Astrocyte (in vitro differentiated cells and primary cell): Measurements from ENCODE around the gene ACADS. TPM values are rescaled to one million over a fixed set of nuclear protein-coding genes. Genes with fewer than 3 reads are reported as not detected.

Experiments
- DNase-seq: peaks from one replicate; pipeline ENCODE4 v3.0.0-alpha.2; 2010; ENCODE audit warnings: low read depth
- FAIRE-seq: peaks from 2 replicates; lab custom pipeline; 2011; peaks lifted over from hg19 to GRCh38; lab: Jason Lieb, UNC
- H2AFZ ChIP-seq: 2 replicates; pipeline ENCODE4 v1.6.0; 2012; ENCODE audit warnings: low read depth, low read length, inconsistent platforms
- H3K27ac ChIP-seq: 2 replicates; pipeline ENCODE4 v1.5.1; 2011; ENCODE audit warnings: low read depth, low read length, inconsistent platforms
- H3K27me3 ChIP-seq: 2 replicates; pipeline ENCODE4 v1.6.0; 2011; ENCODE audit warnings: low read length, inconsistent platforms; ENCODE audit not compliant: insufficient read depth
- H3K36me3 ChIP-seq: 2 replicates; pipeline ENCODE4 v1.5.1; 2011; ENCODE audit warnings: low read length, inconsistent platforms; ENCODE audit not compliant: insufficient read depth
- H3K4me1 ChIP-seq: 2 replicates; pipeline ENCODE4 v1.5.1; 2011; ENCODE audit warnings: low read length, inconsistent platforms; ENCODE audit not compliant: insufficient read depth
- H3K4me2 ChIP-seq: 2 replicates; pipeline ENCODE4 v1.6.0; 2012; ENCODE audit warnings: low read length, inconsistent platforms
- H3K4me3 ChIP-seq: 2 replicates; pipeline ENCODE4 v1.5.1; 2011; ENCODE audit warnings: low read depth, mild to moderate bottlenecking, low read length, inconsistent platforms; ENCODE audit not compliant: insufficient read depth
- H3K79me2 ChIP-seq: 2 replicates; pipeline ENCODE4 v1.6.0; 2012; ENCODE audit warnings: mild to moderate bottlenecking, low read length, inconsistent platforms; ENCODE audit not compliant: insufficient read depth
- H3K9ac ChIP-seq: 2 replicates; pipeline ENCODE4 v1.6.0; 2012; ENCODE audit warnings: mild to moderate bottlenecking, low read length, inconsistent platforms
- H3K9me3 ChIP-seq: 2 replicates; pipeline ENCODE4 v1.5.1; 2012; ENCODE audit warnings: low read depth, mild to moderate bottlenecking, low read length, inconsistent platforms; ENCODE audit not compliant: insufficient read depth
- H4K20me1 ChIP-seq: 2 replicates; pipeline ENCODE4 v1.6.0; 2012; ENCODE audit warnings: low read length, inconsistent platforms; ENCODE audit not compliant: insufficient read depth
- H3K27ac Mint-ChIP-seq: one replicate; pipeline ENCODE4 v1.8.0; 2021; ENCODE audit warnings: mild to moderate bottlenecking, mixed read lengths; ENCODE audit not compliant: unreplicated experiment
- H3K27me3 Mint-ChIP-seq: one replicate; pipeline ENCODE4 v1.8.0; 2021; ENCODE audit warnings: low read depth, mixed read lengths; ENCODE audit not compliant: unreplicated experiment
- H3K36me3 Mint-ChIP-seq: one replicate; pipeline ENCODE4 v1.8.0; 2021; ENCODE audit warnings: low read depth, mixed read lengths; ENCODE audit not compliant: unreplicated experiment
- H3K4me1 Mint-ChIP-seq: one replicate; pipeline ENCODE4 v1.8.0; 2021; ENCODE audit warnings: low read depth, mixed read lengths; ENCODE audit not compliant: unreplicated experiment
- H3K4me3 Mint-ChIP-seq: one replicate; pipeline ENCODE4 v1.8.0; 2021; ENCODE audit warnings: mild to moderate bottlenecking, moderate library complexity, mixed read lengths; ENCODE audit not compliant: unreplicated experiment
- H3K9me3 Mint-ChIP-seq: one replicate; pipeline ENCODE4 v1.8.0; 2021; ENCODE audit warnings: mild to moderate bottlenecking, mixed read lengths; ENCODE audit not compliant: unreplicated experiment
- EZH2 ChIP-seq: IDR thresholded peaks from 2 replicates; pipeline ENCODE4 v1.6.1; 2012; ENCODE audit warnings: mild to moderate bottlenecking, low read length, inconsistent platforms; ENCODE audit not compliant: insufficient read depth
- total RNA-seq: library from RNA; stranded (reverse); gene quantifications from 2 replicates; pipeline ENCODE4 v1.2.1, GENCODE V29; 2021
- TF ChIP-seq, protein P1 (sequence below): IDR thresholded peaks from 2 replicates; pipeline ENCODE4 v1.5.1; 2011; ENCODE audit warnings: low read depth, mild to moderate bottlenecking, inconsistent platforms, low read length, moderate library complexity; ENCODE audit not compliant: insufficient read depth

ACADS gene
- total RNA-seq, 1 donor from 2014 or later: 2.8 TPM

DNA sequence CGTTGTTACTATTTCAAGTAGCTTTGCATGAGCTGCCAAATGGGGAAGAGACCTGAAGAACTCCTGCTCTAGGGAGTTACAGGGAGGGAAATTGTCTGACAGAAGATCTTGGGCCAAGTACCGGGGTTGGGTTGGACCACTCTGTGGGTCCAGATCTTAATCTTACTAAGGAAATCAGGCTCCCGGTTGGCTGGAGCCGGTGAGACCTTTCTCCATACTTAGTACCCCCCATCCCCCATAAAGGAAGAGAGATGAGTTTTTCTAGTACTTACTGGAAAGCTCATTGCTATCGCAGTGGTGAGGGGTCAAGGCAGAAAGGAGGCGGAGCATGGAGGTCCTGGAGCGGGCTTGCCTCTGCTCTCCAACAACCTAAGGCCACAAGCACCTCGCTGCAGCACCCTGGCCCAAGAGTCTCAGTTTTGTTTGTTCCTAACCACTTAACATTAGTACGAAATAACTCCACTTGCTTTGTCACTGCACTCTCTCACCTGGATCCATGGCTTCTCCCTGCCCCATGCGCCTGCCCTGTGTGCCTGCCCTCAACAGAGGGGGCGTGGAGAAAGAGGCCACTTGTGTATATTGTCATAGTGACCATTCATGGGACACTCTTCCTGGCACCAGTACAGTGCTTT lies 22.2 kb upstream of the ACADS start:
- DNase-seq: no peak
- Mint-ChIP-seq H3K36me3 (peaks cover 31% of the 10 kb centered on the region), H3K27ac (no peak overlapping the region), H3K4me3 (no peak overlapping the region), H3K27me3 (no peaks in the 10 kb centered on the region), H3K4me1 (no peaks in the 10 kb centered on the region), H3K9me3 (no peaks in the 10 kb centered on the region)
- TF ChIP-seq EZH2: no peak
- TF ChIP-seq, protein P1, sequence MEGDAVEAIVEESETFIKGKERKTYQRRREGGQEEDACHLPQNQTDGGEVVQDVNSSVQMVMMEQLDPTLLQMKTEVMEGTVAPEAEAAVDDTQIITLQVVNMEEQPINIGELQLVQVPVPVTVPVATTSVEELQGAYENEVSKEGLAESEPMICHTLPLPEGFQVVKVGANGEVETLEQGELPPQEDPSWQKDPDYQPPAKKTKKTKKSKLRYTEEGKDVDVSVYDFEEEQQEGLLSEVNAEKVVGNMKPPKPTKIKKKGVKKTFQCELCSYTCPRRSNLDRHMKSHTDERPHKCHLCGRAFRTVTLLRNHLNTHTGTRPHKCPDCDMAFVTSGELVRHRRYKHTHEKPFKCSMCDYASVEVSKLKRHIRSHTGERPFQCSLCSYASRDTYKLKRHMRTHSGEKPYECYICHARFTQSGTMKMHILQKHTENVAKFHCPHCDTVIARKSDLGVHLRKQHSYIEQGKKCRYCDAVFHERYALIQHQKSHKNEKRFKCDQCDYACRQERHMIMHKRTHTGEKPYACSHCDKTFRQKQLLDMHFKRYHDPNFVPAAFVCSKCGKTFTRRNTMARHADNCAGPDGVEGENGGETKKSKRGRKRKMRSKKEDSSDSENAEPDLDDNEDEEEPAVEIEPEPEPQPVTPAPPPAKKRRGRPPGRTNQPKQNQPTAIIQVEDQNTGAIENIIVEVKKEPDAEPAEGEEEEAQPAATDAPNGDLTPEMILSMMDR: no peak
- H3K4me3 ChIP-seq: no peak overlapping the region
- peaks cover 33% of the 10 kb centered on the region for H4K20me1 ChIP-seq
- no peaks in the 10 kb centered on the region for H3K27me3 ChIP-seq
- H2AFZ ChIP-seq: no peak overlapping the region
- no peak for FAIRE-seq
- no peak overlapping the region for H3K9ac ChIP-seq
- H3K4me2 ChIP-seq: no peak overlapping the region
- peaks cover 17% of the 10 kb centered on the region for H3K36me3 ChIP-seq
- no peaks in the 10 kb centered on the region for H3K4me1 ChIP-seq
- no peaks in the 10 kb centered on the region for H3K9me3 ChIP-seq
- no peak overlapping the region for H3K27ac ChIP-seq
- no peaks in the 10 kb centered on the region for H3K79me2 ChIP-seq

GRCh38 chr12:120705618-120706017 lies 20.0 kb upstream of the ACADS start:
- no peaks in the 10 kb centered on the region for H3K9me3 ChIP-seq
- H3K27ac Mint-ChIP-seq: no peak overlapping the region
- H2AFZ ChIP-seq: no peak overlapping the region
- no peak overlapping the region for H3K4me3 ChIP-seq
- H4K20me1 ChIP-seq: peaks cover 13% of the 10 kb centered on the region
- FAIRE-seq (no peak), DNase-seq (no peak)
- H3K79me2 ChIP-seq: peaks cover 4% of the 10 kb centered on the region
- H3K36me3 Mint-ChIP-seq: peaks cover 26% of the 10 kb centered on the region
- no peak overlapping the region for H3K9ac ChIP-seq
- H3K36me3 ChIP-seq: peaks cover 4% of the 10 kb centered on the region
- H3K27me3 ChIP-seq: no peaks in the 10 kb centered on the region
- no peak overlapping the region for H3K4me2 ChIP-seq
- peaks cover 3% of the 10 kb centered on the region for H3K4me1 ChIP-seq
- no peaks in the 10 kb centered on the region for H3K9me3 Mint-ChIP-seq
- no peaks in the 10 kb centered on the region for H3K4me1 Mint-ChIP-seq
- no peak overlapping the region for H3K27ac ChIP-seq
- no peak overlapping the region for H3K4me3 Mint-ChIP-seq
- H3K27me3 Mint-ChIP-seq: no peaks in the 10 kb centered on the region
- TF ChIP-seq, protein P1: no peak
- no peak for TF ChIP-seq EZH2

DNA sequence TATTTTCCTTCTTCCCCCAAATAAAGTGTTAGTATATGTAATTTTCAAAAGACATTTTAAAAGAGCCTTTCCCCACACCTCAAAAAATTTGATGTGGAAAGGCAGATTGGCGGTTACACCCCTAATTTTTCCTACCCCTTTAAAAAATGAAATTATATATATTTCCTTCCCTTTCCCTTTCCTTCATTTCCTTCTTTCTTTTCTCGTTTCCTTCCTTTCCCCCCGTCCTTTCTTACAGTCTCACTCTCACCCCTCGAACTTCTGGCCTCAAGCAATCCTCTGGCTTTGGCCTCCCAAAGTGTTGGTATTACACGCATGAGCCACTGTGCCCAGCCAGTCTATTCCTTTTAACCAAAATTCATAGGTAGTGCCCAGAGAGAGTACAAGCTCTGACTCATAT lies 19.6 kb upstream of the ACADS start:
- Histone ChIP-seq H3K27me3 (no peaks in the 10 kb centered on the region), H3K9ac (no peak overlapping the region), H3K36me3 (peaks cover 4% of the 10 kb centered on the region), H3K9me3 (no peaks in the 10 kb centered on the region), H3K4me3 (no peak overlapping the region), H3K27ac (no peak overlapping the region), H4K20me1 (peaks cover 10% of the 10 kb centered on the region), H3K79me2 (peaks cover 8% of the 10 kb centered on the region), H3K4me2 (no peak overlapping the region), H3K4me1 (peaks cover 3% of the 10 kb centered on the region), H2AFZ (no peak overlapping the region)
- H3K27me3 Mint-ChIP-seq: no peaks in the 10 kb centered on the region
- TF ChIP-seq EZH2: no peak
- TF ChIP-seq, protein P1: no peak
- H3K9me3 Mint-ChIP-seq: no peaks in the 10 kb centered on the region
- no peak for DNase-seq
- no peak for FAIRE-seq
- no peak overlapping the region for H3K4me3 Mint-ChIP-seq
- H3K36me3 Mint-ChIP-seq: peaks cover 22% of the 10 kb centered on the region
- H3K27ac Mint-ChIP-seq: no peak overlapping the region
- no peaks in the 10 kb centered on the region for H3K4me1 Mint-ChIP-seq
